Measurements from ENCODE around the gene GPR108. TPM values are rescaled to one million over a fixed set of nuclear protein-coding genes. Genes with fewer than 3 reads are reported as not detected.

The GPR108 gene
- total and polyA plus RNA-seq, 2 of the 13 experiments (the other 11 are each of a cell fraction or from before 2014, with no cell fraction given): 36.4 to 63.0 TPM

DNA sequence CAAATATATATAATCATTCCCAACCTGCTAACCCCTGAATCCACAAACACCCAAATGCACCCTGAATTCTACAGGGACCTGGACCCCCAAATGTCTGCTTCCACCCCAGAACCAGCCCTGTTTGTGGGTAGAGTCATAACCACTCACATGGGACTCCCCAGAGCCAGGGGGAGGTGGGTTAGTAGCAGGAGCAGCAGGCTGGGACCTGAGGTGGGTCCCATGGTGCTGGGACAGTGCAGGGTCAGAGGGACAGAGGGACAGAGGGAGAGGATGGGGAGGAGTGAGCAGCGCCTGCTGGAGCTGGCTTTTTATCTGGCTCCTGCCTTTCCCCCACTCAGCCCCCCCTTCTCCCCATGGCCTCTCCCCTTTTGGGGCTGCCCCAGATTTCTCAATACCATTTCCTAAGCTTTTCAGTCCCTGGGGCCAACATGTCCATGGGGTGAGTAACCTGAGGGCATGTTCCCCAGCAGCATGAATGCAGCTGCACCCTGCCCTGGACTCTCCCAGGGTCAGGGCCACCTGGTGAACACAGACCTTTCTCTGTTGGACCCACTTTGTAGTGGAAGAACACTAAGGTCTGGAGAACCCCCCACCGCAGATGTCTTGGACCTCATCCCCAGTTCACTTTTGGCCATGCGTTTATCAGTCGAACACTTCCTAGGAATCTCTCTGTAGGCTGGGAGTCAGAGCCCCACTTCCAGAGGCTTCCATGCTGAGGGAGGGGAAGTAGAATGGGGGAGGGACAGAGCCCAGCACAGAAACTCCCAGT, 16.8 kb downstream of the GPR108 start, which contains the start of gene C3 (continued):
- TF ChIP-seq ZNF512 (CRISPR knock-in tag; IDR thresholded peaks at IDR 0.05) (no peak), ZNF614 (CRISPR knock-in tag; IDR thresholded peaks at IDR 0.05; ENCODE audit: borderline replicate concordance) (peak; percentile 88), ETV6 (CRISPR knock-in tag; conservative IDR thresholded peaks at IDR 0.05) (no peak), TAF1 (CRISPR knock-in tag; IDR thresholded peaks at IDR 0.05) (peak; percentile 94), MAF1 (CRISPR knock-in tag; IDR thresholded peaks at IDR 0.05; ENCODE audit: borderline replicate concordance) (no peak; the same call in none of the 2 replicates), CHD4 (IDR thresholded peaks at IDR 0.05; ENCODE audit: borderline replicate concordance, low read length) (peak; percentile 87; the same call in 1 of the 2 replicates), ZNF672 (CRISPR knock-in tag; IDR thresholded peaks at IDR 0.05) (no peak), ZNF543 (CRISPR knock-in tag; IDR thresholded peaks at IDR 0.05) (0 out of 2 replicates have a peak, but pooled peaks have one; percentile 70), ATF7 (IDR thresholded peaks at IDR 0.05) (no peak), ATF7 (CRISPR knock-in tag; IDR thresholded peaks at IDR 0.05) (peak; percentile 69; the same call in 1 of the 2 replicates), PTBP1 (IDR thresholded peaks at IDR 0.05; ENCODE audit: low read depth, low read length, poor library complexity, severe bottlenecking) (no peak), NR2F6 (IDR thresholded peaks at IDR 0.05) (peak; percentile 99), NR2F6 (CRISPR knock-in tag; IDR thresholded peaks at IDR 0.05) (peak; percentile 99), ZSCAN22 (CRISPR knock-in tag; IDR thresholded peaks at IDR 0.05) (peak; percentile 30; the same call in 1 of the 2 replicates), KLF16 (CRISPR knock-in tag; IDR thresholded peaks at IDR 0.05) (peak in 1 of 2 experiments; percentile 97; a peak in 2 of 4 replicates), GPN1 (CRISPR knock-in tag; IDR thresholded peaks at IDR 0.05; ENCODE audit: borderline replicate concordance) (peak; percentile 76; the same call in 1 of the 2 replicates), FOXA1 (IDR thresholded peaks at IDR 0.05) (no peak), FOXA1 (CRISPR knock-in tag; IDR thresholded peaks at IDR 0.05) (peak; percentile 40), GLI4 (CRISPR knock-in tag; IDR thresholded peaks at IDR 0.05; ENCODE audit: borderline replicate concordance) (0 out of 2 replicates have a peak, but pooled peaks have one; percentile 21), ZNF317 (CRISPR knock-in tag; IDR thresholded peaks at IDR 0.05) (peak; percentile 10; the same call in 1 of the 2 replicates), TFDP2 (CRISPR knock-in tag; IDR thresholded peaks at IDR 0.05) (no peak), POLR2AphosphoS5 (IDR thresholded peaks at IDR 0.05; ENCODE audit: low read depth, low read length) (peak; percentile 100), FOXK2 (IDR thresholded peaks at IDR 0.05) (0 out of 2 replicates have a peak, but pooled peaks have one; percentile 23)
- TF ChIP-seq, protein P1, sequence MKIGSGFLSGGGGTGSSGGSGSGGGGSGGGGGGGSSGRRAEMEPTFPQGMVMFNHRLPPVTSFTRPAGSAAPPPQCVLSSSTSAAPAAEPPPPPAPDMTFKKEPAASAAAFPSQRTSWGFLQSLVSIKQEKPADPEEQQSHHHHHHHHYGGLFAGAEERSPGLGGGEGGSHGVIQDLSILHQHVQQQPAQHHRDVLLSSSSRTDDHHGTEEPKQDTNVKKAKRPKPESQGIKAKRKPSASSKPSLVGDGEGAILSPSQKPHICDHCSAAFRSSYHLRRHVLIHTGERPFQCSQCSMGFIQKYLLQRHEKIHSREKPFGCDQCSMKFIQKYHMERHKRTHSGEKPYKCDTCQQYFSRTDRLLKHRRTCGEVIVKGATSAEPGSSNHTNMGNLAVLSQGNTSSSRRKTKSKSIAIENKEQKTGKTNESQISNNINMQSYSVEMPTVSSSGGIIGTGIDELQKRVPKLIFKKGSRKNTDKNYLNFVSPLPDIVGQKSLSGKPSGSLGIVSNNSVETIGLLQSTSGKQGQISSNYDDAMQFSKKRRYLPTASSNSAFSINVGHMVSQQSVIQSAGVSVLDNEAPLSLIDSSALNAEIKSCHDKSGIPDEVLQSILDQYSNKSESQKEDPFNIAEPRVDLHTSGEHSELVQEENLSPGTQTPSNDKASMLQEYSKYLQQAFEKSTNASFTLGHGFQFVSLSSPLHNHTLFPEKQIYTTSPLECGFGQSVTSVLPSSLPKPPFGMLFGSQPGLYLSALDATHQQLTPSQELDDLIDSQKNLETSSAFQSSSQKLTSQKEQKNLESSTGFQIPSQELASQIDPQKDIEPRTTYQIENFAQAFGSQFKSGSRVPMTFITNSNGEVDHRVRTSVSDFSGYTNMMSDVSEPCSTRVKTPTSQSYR (CRISPR knock-in tag; IDR thresholded peaks at IDR 0.05; ENCODE audit: borderline replicate concordance): peak; percentile 87
- TF ChIP-seq, protein P2, sequence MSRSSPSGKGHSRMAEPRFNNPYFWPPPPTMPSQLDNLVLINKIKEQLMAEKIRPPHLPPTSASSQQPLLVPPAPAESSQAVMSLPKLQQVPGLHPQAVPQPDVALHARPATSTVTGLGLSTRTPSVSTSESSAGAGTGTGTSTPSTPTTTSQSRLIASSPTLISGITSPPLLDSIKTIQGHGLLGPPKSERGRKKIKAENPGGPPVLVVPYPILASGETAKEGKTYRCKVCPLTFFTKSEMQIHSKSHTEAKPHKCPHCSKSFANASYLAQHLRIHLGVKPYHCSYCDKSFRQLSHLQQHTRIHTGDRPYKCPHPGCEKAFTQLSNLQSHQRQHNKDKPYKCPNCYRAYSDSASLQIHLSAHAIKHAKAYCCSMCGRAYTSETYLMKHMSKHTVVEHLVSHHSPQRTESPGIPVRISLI (CRISPR knock-in tag; IDR thresholded peaks at IDR 0.05; ENCODE audit: borderline replicate concordance): peak; percentile 24; the same call in 1 of the 2 replicates
